PC-9 (cell line): ENCODE data around the gene PON1. TPM values are rescaled to one million over a fixed set of nuclear protein-coding genes. Genes with fewer than 3 reads are reported as not detected.

Experiments used
- BruUV-seq: library from RNA; stranded (reverse); fragments of 400-500 nt; replicated peaks from 2 replicates; lab custom pipeline; 2021; lab: Mats Ljungman, UMichigan
- CTCF ChIA-PET: fragments of 300-600 bp; sonication (Branson Sonifier 250); formaldehyde crosslinking; loops from one replicate; lab custom pipeline; 2022; ENCODE audit warnings: antibody characterized with exemption; lab: Charles Lee
- POLR2A ChIA-PET: fragments of 300-600 bp; sonication (Branson Sonifier 250); formaldehyde crosslinking; loops from one replicate; lab custom pipeline; 2022; ENCODE audit warnings: antibody characterized with exemption; ENCODE audit not compliant: unreplicated experiment; lab: Charles Lee
- DNase-seq, 2 experiments: peaks; one replicate each; pipeline versions ENCODE4 v3.0.0 to v3.0.0-alpha.2; 2015 to 2022; ENCODE audit warnings: mixed read lengths in 1 of 2
- H2AFZ ChIP-seq: fragments of 200-600 bp; sonication (generic); 2 replicates; pipeline ENCODE4 v1.8.1; 2017; ENCODE audit warnings: antibody characterized with exemption
- H3F3A ChIP-seq: fragments of 200-600 bp; sonication (generic); 2 replicates; pipeline ENCODE4 v1.8.1; 2017; ENCODE audit warnings: antibody characterized with exemption, mild to moderate bottlenecking, low read depth; ENCODE audit not compliant: insufficient read depth
- H3K27ac ChIP-seq: fragments of 200-600 bp; sonication (generic); 2 replicates; pipeline ENCODE4 v1.6.1; 2016; ENCODE audit warnings: mixed run types
- H3K27me3 ChIP-seq: fragments of 200-600 bp; sonication (generic); 2 replicates; pipeline ENCODE4 v1.6.1; 2016; ENCODE audit warnings: low read depth, mixed run types; ENCODE audit not compliant: insufficient read depth
- H3K36me3 ChIP-seq: fragments of 200-600 bp; sonication (generic); 2 replicates; pipeline ENCODE4 v1.6.1; 2016; ENCODE audit warnings: low read depth, mixed run types
- H3K4me1 ChIP-seq: fragments of 200-600 bp; sonication (generic); replicated peaks from 2 replicates; pipeline ENCODE4 v1.6.1; 2016; ENCODE audit warnings: mixed run types; ENCODE audit not compliant: insufficient read depth
- H3K4me2 ChIP-seq: fragments of 200-600 bp; sonication (generic); 2 replicates; pipeline ENCODE4 v1.6.1; 2017; ENCODE audit warnings: mixed run types
- H3K4me3 ChIP-seq: fragments of 200-600 bp; sonication (generic); 2 replicates; pipeline ENCODE4 v1.6.1; 2016; ENCODE audit warnings: mixed run types
- H3K79me2 ChIP-seq: fragments of 200-600 bp; sonication (generic); 2 replicates; pipeline ENCODE4 v1.6.1; 2017; ENCODE audit warnings: low read depth, mixed run types
- H3K9me2 ChIP-seq: fragments of 200-600 bp; sonication (generic); 2 replicates; pipeline ENCODE4 v1.8.1; 2017; ENCODE audit warnings: mild to moderate bottlenecking; ENCODE audit not compliant: insufficient read depth
- H3K9me3 ChIP-seq: fragments of 200-600 bp; sonication (generic); 2 replicates; pipeline ENCODE4 v1.8.1; 2016; ENCODE audit warnings: low read depth; ENCODE audit not compliant: insufficient read depth
- H4K20me1 ChIP-seq: fragments of 200-600 bp; sonication (generic); 2 replicates; pipeline ENCODE4 v1.8.1; 2017; ENCODE audit not compliant: insufficient read depth
- EZH2 ChIP-seq: fragments of 200-600 bp; sonication (generic); IDR thresholded peaks from 2 replicates; pipeline ENCODE4 v1.8.0; 2017; ENCODE audit warnings: antibody characterized with exemption, low read depth
- intact Hi-C: fragments of 100-400 bp; cut with micrococcal nuclease; formaldehyde crosslinking; loops from one replicate; pipeline ENCODE4 v1.10.0; 2022; ENCODE audit not compliant: unreplicated experiment
- total RNA-seq: library from RNA; stranded (reverse); gene quantifications from 2 replicates; pipeline ENCODE4 v1.2.3, GENCODE V29; 2021
- TF ChIP-seq, protein P1 (sequence below): fragments of 200-600 bp; sonication (generic); conservative IDR thresholded peaks from 2 replicates; pipeline ENCODE4 v1.6.1; 2017; ENCODE audit warnings: mixed run types, antibody characterized with exemption, mild to moderate bottlenecking, moderate library complexity

PON1 gene
- total RNA-seq, 1 experiment from 2014 or later = not detected

- CTCF ChIA-PET = no interaction called here
- no peak overlapping the region for H2AFZ ChIP-seq
- no peaks in the 10 kb centered on the region for H3K79me2 ChIP-seq
- H3K27me3 ChIP-seq = no peaks in the 10 kb centered on the region
- no peaks in the 10 kb centered on the region for H4K20me1 ChIP-seq
- H3K9me3 ChIP-seq = no peaks in the 10 kb centered on the region
- H3K4me1 ChIP-seq = no peaks in the 10 kb centered on the region
- no peak overlapping the region for H3K27ac ChIP-seq
- POLR2A ChIA-PET = no interaction called here
- no peak for DNase-seq
- no peak overlapping the region for H3K4me2 ChIP-seq
- no TSS peak for BruUV-seq
- H3K9me2 ChIP-seq = no peaks in the 10 kb centered on the region
- no peak overlapping the region for H3K4me3 ChIP-seq
- TF ChIP-seq, protein P1, sequence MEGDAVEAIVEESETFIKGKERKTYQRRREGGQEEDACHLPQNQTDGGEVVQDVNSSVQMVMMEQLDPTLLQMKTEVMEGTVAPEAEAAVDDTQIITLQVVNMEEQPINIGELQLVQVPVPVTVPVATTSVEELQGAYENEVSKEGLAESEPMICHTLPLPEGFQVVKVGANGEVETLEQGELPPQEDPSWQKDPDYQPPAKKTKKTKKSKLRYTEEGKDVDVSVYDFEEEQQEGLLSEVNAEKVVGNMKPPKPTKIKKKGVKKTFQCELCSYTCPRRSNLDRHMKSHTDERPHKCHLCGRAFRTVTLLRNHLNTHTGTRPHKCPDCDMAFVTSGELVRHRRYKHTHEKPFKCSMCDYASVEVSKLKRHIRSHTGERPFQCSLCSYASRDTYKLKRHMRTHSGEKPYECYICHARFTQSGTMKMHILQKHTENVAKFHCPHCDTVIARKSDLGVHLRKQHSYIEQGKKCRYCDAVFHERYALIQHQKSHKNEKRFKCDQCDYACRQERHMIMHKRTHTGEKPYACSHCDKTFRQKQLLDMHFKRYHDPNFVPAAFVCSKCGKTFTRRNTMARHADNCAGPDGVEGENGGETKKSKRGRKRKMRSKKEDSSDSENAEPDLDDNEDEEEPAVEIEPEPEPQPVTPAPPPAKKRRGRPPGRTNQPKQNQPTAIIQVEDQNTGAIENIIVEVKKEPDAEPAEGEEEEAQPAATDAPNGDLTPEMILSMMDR = no peak
- no peak for TF ChIP-seq EZH2
- intact Hi-C loops = no loop called here
- H3K36me3 ChIP-seq = no peaks in the 10 kb centered on the region
- H3F3A ChIP-seq = no peaks in the 10 kb centered on the region
Measured at GRCh38 chr7:95298091-95298490, 26.2 kb downstream of the PON1 start.

- no peaks in the 10 kb centered on the region for H3K79me2 ChIP-seq
Measured at GRCh38 chr7:95297041-95297440, 27.3 kb downstream of the PON1 start.

DNA sequence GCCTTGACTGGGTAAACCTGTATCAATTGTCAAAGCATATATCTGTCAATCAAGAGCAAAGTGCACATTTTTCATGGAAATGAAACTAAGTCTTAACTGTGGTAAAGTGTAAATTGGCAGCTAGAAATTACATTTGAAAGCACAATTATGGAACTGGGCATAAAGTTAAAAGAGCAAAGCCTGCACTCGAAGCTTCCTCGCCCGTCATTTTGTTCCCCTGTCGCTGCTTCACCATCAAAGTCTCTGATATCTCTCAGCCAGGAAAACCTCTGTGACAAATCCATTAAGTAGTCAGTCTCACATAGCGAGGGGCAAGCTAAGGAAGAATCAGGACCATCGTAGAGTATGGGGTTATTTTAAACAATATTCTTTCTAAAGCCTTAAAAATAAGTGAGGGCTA is 27.9 kb downstream of the PON1 start:
- H3K36me3 ChIP-seq = no peaks in the 10 kb centered on the region
- H3K27me3 ChIP-seq = no peaks in the 10 kb centered on the region
- CTCF ChIA-PET = no interaction called here
- no TSS peak for BruUV-seq
- POLR2A ChIA-PET = interaction anchor here (0.5 to 0.6 kb wide), 2 partner anchors 14 to 535 kb away, joined by 6 to 9 read pairs; no protein-coding TSS in a partner anchor
- intact Hi-C loops = no loop called here
- no peak overlapping the region for H3K27ac ChIP-seq
- no peak overlapping the region for H3K4me3 ChIP-seq
- H3F3A ChIP-seq = no peaks in the 10 kb centered on the region
- no peak overlapping the region for H2AFZ ChIP-seq
- no peak overlapping the region for H3K4me2 ChIP-seq
- H4K20me1 ChIP-seq = no peaks in the 10 kb centered on the region
- H3K4me1 ChIP-seq = no peaks in the 10 kb centered on the region
- no peaks in the 10 kb centered on the region for H3K79me2 ChIP-seq
- TF ChIP-seq, protein P1 = no peak
- TF ChIP-seq EZH2 = no peak
- DNase-seq = no peak
- no peaks in the 10 kb centered on the region for H3K9me2 ChIP-seq
- H3K9me3 ChIP-seq = no peaks in the 10 kb centered on the region

More at GRCh38 chr7:95297041-95297440, 27.3 kb downstream of the PON1 start:
- Histone ChIP-seq H3K4me3 (no peak overlapping the region), H2AFZ (no peak overlapping the region), H3K4me1 (no peaks in the 10 kb centered on the region), H3K9me2 (no peaks in the 10 kb centered on the region), H3K36me3 (no peaks in the 10 kb centered on the region), H4K20me1 (no peaks in the 10 kb centered on the region), H3K9me3 (no peaks in the 10 kb centered on the region), H3F3A (no peaks in the 10 kb centered on the region), H3K27ac (no peak overlapping the region), H3K4me2 (no peak overlapping the region), H3K27me3 (no peaks in the 10 kb centered on the region)
- POLR2A ChIA-PET = interaction anchor here (0.5 kb wide), 1 partner anchor 536 kb away, joined by 9 read pairs; no protein-coding TSS in a partner anchor
- CTCF ChIA-PET = no interaction called here
- TF ChIP-seq, protein P1 = no peak
- TF ChIP-seq EZH2 = no peak
- no peak for DNase-seq
- intact Hi-C loops = no loop called here
- BruUV-seq = no TSS peak
